Measurements from ENCODE around the gene JMJD7.

GRCh38 chr15:41885841-41886240 is 57.9 kb downstream of the JMJD7 start:
- TF ChIP-seq CTCF (IDR thresholded peaks at IDR 0.05 in 8 of 11, conservative IDR thresholded peaks at IDR 0.05 in 3 of 11) (no peak), POLR2A (IDR thresholded peaks at IDR 0.05) (no peak)
